ENCODE results near the gene CAPN14. TPM values are rescaled to one million over a fixed set of nuclear protein-coding genes. Genes with fewer than 3 reads are reported as not detected.
A peak's percentile ranks its signal among the peaks of the same experiment; 100 is the strongest.
"Not testable (repeated sequence)": the region's sequence is repeated elsewhere in the genome, so short reads cannot be mapped to it uniquely, and the experiment has no call there.

Gene CAPN14
- total and polyA plus RNA-seq, 12 donors = 0.10 to 0.28 (median 0.11) TPM; not detected in 5

DNA sequence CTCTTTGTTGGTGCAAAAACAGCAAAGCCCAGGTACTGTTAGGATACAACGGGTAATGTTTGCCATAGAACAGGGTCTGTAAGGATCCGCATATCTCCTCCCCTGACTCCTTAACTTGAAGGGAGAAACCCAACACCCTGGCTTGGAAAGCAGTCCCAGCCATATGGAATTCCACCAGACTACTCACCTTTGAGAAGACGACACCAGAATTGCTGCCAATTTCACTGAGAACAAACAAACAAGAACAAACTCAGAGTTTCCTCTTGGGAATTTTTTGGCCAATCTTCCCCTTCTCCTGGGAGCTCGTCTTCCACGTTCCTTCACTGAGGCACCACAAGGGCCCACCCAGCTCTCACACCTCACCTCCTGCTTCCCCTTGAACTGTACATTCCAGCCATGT is 29.2 kb downstream of the CAPN14 start:
- Histone ChIP-seq H3K4me1 (replicated peaks in 1 of 2) (no peaks in the 10 kb centered on the region), H3K36me3 (replicated peaks in 1 of 2) (no peaks in the 10 kb centered on the region), H3K4me3 (no peak overlapping the region), H3K9me3 (replicated peaks in 1 of 3) (no peaks in the 10 kb centered on the region), H3K27ac (no peak overlapping the region), H3K27me3 (no peaks in the 10 kb centered on the region)
- intact Hi-C loops (cut with DNase I) = no loop called here
- TF ChIP-seq POLR2A (IDR thresholded peaks at IDR 0.05) = no peak
- TF ChIP-seq, protein P1, sequence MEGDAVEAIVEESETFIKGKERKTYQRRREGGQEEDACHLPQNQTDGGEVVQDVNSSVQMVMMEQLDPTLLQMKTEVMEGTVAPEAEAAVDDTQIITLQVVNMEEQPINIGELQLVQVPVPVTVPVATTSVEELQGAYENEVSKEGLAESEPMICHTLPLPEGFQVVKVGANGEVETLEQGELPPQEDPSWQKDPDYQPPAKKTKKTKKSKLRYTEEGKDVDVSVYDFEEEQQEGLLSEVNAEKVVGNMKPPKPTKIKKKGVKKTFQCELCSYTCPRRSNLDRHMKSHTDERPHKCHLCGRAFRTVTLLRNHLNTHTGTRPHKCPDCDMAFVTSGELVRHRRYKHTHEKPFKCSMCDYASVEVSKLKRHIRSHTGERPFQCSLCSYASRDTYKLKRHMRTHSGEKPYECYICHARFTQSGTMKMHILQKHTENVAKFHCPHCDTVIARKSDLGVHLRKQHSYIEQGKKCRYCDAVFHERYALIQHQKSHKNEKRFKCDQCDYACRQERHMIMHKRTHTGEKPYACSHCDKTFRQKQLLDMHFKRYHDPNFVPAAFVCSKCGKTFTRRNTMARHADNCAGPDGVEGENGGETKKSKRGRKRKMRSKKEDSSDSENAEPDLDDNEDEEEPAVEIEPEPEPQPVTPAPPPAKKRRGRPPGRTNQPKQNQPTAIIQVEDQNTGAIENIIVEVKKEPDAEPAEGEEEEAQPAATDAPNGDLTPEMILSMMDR (IDR thresholded peaks at IDR 0.05) = no peak
- no peak for DNase-seq
- 60 to 73% (median 67%) methylated on average over 5 of the region's 5 CpGs for WGBS, 4 donors

DNA sequence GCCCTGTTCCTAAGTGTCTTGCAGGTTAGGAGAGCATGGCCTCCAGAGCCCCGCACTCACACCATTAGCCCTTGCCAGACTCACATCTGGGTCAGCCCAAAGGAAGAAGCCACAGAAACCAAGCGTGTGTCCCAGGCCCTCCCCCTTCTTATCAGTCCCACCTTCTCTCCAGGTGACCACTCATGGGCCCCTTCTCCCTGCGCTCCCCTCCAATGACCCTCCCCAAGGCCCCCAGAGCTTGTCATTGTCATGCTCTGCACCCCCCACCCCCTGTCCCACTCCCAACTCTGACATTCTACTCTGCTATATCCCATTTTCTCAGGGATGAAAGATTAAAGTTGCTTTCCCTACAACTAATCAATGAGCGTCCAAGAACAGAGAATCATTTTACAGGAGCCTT is 30.1 kb downstream of the CAPN14 start:
- WGBS, 4 donors = 81 to 88% (median 85%) methylated on average over 4 of the region's 4 CpGs

DNA sequence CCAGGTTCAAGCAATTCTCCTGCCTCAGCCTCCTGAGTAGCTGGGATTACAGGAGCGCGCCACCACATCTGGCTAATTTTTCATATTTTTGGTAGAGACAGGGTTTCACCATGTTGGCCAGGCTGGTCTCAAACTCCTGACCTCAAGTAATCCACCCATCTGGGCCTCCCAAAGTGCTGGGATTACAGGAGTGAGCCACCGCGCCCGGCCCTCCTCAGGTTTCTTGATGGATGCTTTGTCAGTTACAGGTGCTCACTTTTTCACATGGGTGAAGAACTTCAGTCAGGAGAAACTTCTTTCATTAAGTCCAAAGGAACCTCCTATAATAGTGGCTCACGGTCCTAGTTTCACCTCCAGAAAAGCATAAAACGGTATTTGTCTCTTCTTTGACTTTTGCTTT is 33.3 kb downstream of the CAPN14 start:
- H3K9me3 ChIP-seq (replicated peaks in 1 of 3); H3K27ac ChIP-seq; H3K27me3 ChIP-seq; H3K4me3 ChIP-seq; intact Hi-C loops (cut with DNase I); H3K36me3 ChIP-seq (replicated peaks in 1 of 2); H3K4me1 ChIP-seq (replicated peaks in 1 of 2): not testable (repeated sequence)
- 83 to 95% (median 87%) methylated on average over 7 of the region's 7 CpGs for WGBS, 4 donors
- peak in 1 of 7 donors; percentile 18 for DNase-seq

More for the DNA sequence above, 30.1 kb downstream of the CAPN14 start:
- DNase-seq = no peak
- TF ChIP-seq, protein P1 (IDR thresholded peaks at IDR 0.05) = no peak
- no peak for TF ChIP-seq POLR2A (IDR thresholded peaks at IDR 0.05)
- intact Hi-C loops (cut with DNase I) = no loop called here
- Histone ChIP-seq H3K9me3 (replicated peaks in 1 of 3) (no peaks in the 10 kb centered on the region), H3K27me3 (no peaks in the 10 kb centered on the region), H3K4me3 (no peak overlapping the region), H3K4me1 (replicated peaks in 1 of 2) (no peaks in the 10 kb centered on the region), H3K27ac (no peak overlapping the region), H3K36me3 (replicated peaks in 1 of 2) (no peaks in the 10 kb centered on the region)

DNA sequence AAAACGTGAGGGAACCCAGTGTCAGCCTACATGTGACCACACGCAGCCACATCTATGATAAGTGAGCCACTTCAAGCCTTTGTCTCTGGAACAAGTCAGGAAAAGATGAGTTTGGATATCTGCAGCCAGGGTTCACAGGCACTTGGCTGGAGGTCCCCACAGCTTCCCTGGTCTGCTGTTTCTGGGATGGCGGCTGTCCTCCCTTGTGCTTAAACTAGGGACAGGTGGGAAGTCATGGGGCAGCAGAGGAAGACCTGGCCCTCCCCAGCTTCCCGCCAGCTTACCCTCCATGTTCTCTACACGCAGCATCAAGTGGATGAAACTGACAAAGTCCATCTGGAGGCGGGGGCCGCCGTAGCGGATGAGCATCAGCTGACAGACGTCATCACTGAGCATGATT is 40.6 kb downstream of the CAPN14 start:
- Histone ChIP-seq H3K9me3 (replicated peaks in 1 of 3) (no peaks in the 10 kb centered on the region), H3K27me3 (no peaks in the 10 kb centered on the region), H3K27ac (no peak overlapping the region), H3K36me3 (replicated peaks in 1 of 2) (no peaks in the 10 kb centered on the region), H3K4me3 (no peak overlapping the region), H3K4me1 (replicated peaks in 1 of 2) (no peaks in the 10 kb centered on the region)
- no peak for DNase-seq
- WGBS, 4 donors = 79 to 87% (median 82%) methylated on average over 7 to 10 of the region's 10 CpGs
- TF ChIP-seq POLR2A (IDR thresholded peaks at IDR 0.05) = no peak
- TF ChIP-seq, protein P1 (IDR thresholded peaks at IDR 0.05) = no peak
- intact Hi-C loops (cut with DNase I) = loop anchor here in 1 of 2 donors (10.0 kb wide), 1 partner anchor 158 kb away; no protein-coding TSS in a partner anchor

DNA sequence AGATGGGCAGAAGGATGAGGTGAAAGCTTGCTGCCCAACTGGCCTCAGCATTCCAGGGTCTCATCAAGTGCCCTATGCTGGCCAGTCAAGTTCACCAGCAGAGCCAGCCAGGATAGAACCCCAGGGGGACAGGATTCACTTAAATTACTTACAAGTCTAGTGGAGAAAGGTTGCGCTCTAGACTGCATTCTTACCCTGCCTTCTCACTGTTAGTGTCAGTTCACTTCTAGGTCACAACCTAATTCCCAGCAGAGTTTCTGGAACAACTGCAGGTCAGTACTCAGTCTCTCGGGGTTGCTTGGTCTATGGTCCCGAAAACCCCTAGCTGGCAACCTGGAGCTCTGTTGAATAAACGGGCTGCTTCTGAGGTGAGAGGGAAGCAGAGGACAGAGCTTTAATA is 46.2 kb downstream of the CAPN14 start:
- no peak overlapping the region for H3K4me3 ChIP-seq
- intact Hi-C loops (cut with DNase I) = loop anchor here (5.0 to 10.0 kb wide), 2 partner anchors 164 to 459 kb away; no protein-coding TSS in a partner anchor
- no peak for TF ChIP-seq POLR2A (IDR thresholded peaks at IDR 0.05)
- TF ChIP-seq, protein P1 (IDR thresholded peaks at IDR 0.05) = no peak
- no peaks in the 10 kb centered on the region for H3K9me3 ChIP-seq (replicated peaks in 1 of 3)
- H3K4me1 ChIP-seq (replicated peaks in 1 of 2) = no peaks in the 10 kb centered on the region
- 63 to 85% (median 70%) methylated on average over 4 of the region's 4 CpGs for whole genome bisulfite sequencing, 4 donors
- H3K36me3 ChIP-seq (replicated peaks in 1 of 2) = no peaks in the 10 kb centered on the region
- H3K27me3 ChIP-seq = no peaks in the 10 kb centered on the region
- H3K27ac ChIP-seq = no peak overlapping the region
- DNase-seq = no peak

Measured in adrenal gland (tissue), 12 donors.